Prostate gland (tissue), 2 donors: ENCODE data around the gene CNST.
A peak's percentile ranks its signal among the peaks of the same experiment; 100 is the strongest.

ENCODE experiments used
- CTCF ChIP-seq, 4 experiments: fragments of 200-600 bp in 2 of 4; fragments of 450-650 bp in 2 of 4; sonication (generic) in 2 of 4; IDR thresholded peaks; 1 replicate in 3 of 4; 2 replicates in 1 of 4; pipeline ENCODE4 v1.5.1; 2016 to 2019; ENCODE audit warnings: antibody characterized with exemption in 4 of 4, mild to moderate bottlenecking in 2 of 4, moderate library complexity in 2 of 4
- POLR2A ChIP-seq: fragments of 450-650 bp; IDR thresholded peaks from one replicate; pipeline ENCODE4 v1.6.1; 2016; ENCODE audit warnings: antibody characterized with exemption, mild to moderate bottlenecking
- POLR2AphosphoS5 ChIP-seq: sonication (generic); formaldehyde crosslinking; IDR thresholded peaks from one replicate; pipeline ENCODE4 v1.6.1; 2017; ENCODE audit warnings: antibody characterized with exemption

- TF ChIP-seq CTCF (IDR thresholded peaks at IDR 0.05) (peak in 2 of 4 experiments; percentile 10 to 31), POLR2A (peak; percentile 86), POLR2AphosphoS5 (peak; percentile 99)
Measured at GRCh38 chr1:246566128-246566812, at the start of gene CNST, which contains the start of gene TFB2M.
